Activated CD4-positive, alpha-beta memory T cell treated with anti-CD3 and anti-CD28 coated beads for 36 hours (primary cell): ENCODE measurements around the gene DNAJC13. TPM values are rescaled to one million over a fixed set of nuclear protein-coding genes. Genes with fewer than 3 reads are reported as not detected.
"Not testable (repeated sequence)": the region's sequence is repeated elsewhere in the genome, so short reads cannot be mapped to it uniquely, and the experiment has no call there.

Experiments used
- CTCF ChIA-PET: fragments of 350-600 bp; sonication (Branson Sonifier 250); formaldehyde crosslinking; loops from one replicate; lab custom pipeline; 2021; ENCODE audit warnings: antibody characterized with exemption, inconsistent platforms; lab: Charles Lee
- POLR2A ChIA-PET: fragments of 350-600 bp; sonication (Branson Sonifier 250); formaldehyde crosslinking; loops from one replicate; lab custom pipeline; 2021; ENCODE audit warnings: antibody characterized with exemption; lab: Charles Lee
- DNase-seq: peaks from one replicate; pipeline ENCODE4 v3.0.0-alpha.2; 2020
- H3K27ac Mint-ChIP-seq: one replicate; pipeline ENCODE4 v1.8.0; 2021; ENCODE audit warnings: mixed read lengths
- H3K27me3 Mint-ChIP-seq: one replicate; pipeline ENCODE4 v1.8.0; 2021; ENCODE audit warnings: mixed read lengths
- H3K36me3 Mint-ChIP-seq: one replicate; pipeline ENCODE4 v1.8.0; 2021; ENCODE audit warnings: mixed read lengths
- H3K4me1 Mint-ChIP-seq: one replicate; pipeline ENCODE4 v1.8.0; 2021; ENCODE audit warnings: low read depth, mixed read lengths
- H3K4me3 Mint-ChIP-seq: one replicate; pipeline ENCODE4 v1.8.0; 2021; ENCODE audit warnings: mild to moderate bottlenecking, mixed read lengths
- H3K9me3 Mint-ChIP-seq: one replicate; pipeline ENCODE4 v1.8.0; 2021; ENCODE audit warnings: mixed read lengths
- intact Hi-C: fragments of 100-400 bp; cut with micrococcal nuclease; formaldehyde crosslinking; loops from one replicate; pipeline ENCODE4 v1.15.1; 2023
- total RNA-seq, 2 experiments: library from RNA; stranded (reverse); gene quantifications; one replicate each; pipeline ENCODE4 v1.2.3, GENCODE V29; 2021

The DNAJC13 gene
- total RNA-seq, 2 experiments from 2014 or later, result 33.5 to 34.5 TPM

DNA sequence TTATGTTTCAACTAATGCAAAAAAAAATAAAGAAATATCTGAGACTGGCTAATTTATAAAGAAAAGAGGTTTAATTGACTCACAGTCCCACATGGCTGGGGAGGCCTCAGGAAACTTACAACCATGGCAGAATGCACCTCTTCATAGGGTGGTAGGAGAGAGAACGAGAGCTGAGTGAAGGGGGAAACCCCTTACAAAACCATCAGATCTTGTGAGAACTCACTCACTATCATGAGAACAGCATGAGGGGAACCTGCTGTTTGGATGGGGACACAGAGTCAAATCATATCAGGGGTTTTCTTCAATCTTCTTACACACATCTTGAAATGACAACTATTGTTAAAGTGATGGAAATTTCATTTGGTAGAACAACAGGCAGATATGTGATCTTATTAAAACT, 24.6 kb upstream of the DNAJC13 start:
- H3K36me3 Mint-ChIP-seq, H3K27me3 Mint-ChIP-seq, H3K4me3 Mint-ChIP-seq, DNase-seq, POLR2A ChIA-PET, H3K27ac Mint-ChIP-seq, CTCF ChIA-PET, H3K4me1 Mint-ChIP-seq, H3K9me3 Mint-ChIP-seq: not testable (repeated sequence)
- intact Hi-C loops, result loop anchor here (10.0 kb wide), 1 partner anchor 358 kb away; the partner anchor contains the start of gene CPNE4

DNA sequence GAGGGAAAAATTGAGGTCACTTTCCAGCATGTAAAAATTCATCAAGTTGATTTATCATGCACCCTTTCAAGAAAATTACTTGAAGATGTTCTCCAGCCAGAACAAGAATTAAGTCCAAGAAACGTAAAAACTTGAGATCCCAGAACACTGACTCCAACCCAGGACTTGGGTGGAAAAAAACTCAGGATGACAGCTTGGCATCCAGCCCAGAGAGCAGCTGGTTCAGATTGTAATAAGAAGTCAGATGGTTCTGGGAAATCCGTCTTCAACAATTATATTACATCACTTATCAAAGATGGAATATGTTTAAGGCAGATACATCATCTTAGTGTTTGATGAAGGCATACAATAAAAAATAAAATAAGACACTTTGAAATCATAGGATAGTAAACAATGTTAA, 23.0 kb upstream of the DNAJC13 start:
- no peaks in the 10 kb centered on the region for H3K4me1 Mint-ChIP-seq
- intact Hi-C loops, result loop anchor here (10.0 kb wide), 1 partner anchor 360 kb away; the partner anchor contains the start of gene CPNE4
- no peak for DNase-seq
- H3K9me3 Mint-ChIP-seq, result peaks cover 2% of the 10 kb centered on the region
- POLR2A ChIA-PET, result no interaction called here
- no peaks in the 10 kb centered on the region for H3K36me3 Mint-ChIP-seq
- H3K4me3 Mint-ChIP-seq, result no peak overlapping the region
- no peaks in the 10 kb centered on the region for H3K27me3 Mint-ChIP-seq
- H3K27ac Mint-ChIP-seq, result no peak overlapping the region
- CTCF ChIA-PET, result interaction anchor here (7.5 kb wide), 1 partner anchor 45 kb away, joined by 72 read pairs; no protein-coding TSS in a partner anchor

DNA sequence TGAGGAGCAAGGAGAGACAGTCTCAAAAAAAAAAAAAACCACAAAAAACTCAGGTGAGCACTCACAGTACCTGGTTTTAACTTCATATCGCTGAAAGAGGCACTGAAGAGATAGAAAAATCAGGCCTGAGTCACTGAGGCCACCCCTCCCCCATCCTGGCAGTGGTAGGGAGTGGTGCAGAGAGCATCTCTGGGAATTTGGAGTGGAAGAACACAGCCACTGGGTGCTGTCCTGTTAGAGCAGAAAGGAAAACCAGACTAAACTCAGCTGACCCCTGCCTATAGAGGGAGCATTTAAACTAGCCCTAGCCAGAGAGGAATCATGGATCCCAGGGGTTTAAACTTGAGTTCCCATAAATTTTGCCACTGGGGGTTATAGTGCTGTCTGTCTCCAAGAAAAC, 22.2 kb upstream of the DNAJC13 start:
- Mint-ChIP-seq H3K36me3 (no peaks in the 10 kb centered on the region), H3K27me3 (no peaks in the 10 kb centered on the region), H3K4me1 (no peaks in the 10 kb centered on the region), H3K4me3 (no peak overlapping the region), H3K9me3 (peaks cover 2% of the 10 kb centered on the region), H3K27ac (no peak overlapping the region)
- no peak for DNase-seq
- ChIA-PET CTCF (interaction anchor here (7.5 kb wide), 1 partner anchor 45 kb away, joined by 72 read pairs; no protein-coding TSS in a partner anchor), POLR2A (no interaction called here)
- intact Hi-C loops, result loop anchor here (10.0 kb wide), 1 partner anchor 360 kb away; the partner anchor contains the start of gene CPNE4

DNA sequence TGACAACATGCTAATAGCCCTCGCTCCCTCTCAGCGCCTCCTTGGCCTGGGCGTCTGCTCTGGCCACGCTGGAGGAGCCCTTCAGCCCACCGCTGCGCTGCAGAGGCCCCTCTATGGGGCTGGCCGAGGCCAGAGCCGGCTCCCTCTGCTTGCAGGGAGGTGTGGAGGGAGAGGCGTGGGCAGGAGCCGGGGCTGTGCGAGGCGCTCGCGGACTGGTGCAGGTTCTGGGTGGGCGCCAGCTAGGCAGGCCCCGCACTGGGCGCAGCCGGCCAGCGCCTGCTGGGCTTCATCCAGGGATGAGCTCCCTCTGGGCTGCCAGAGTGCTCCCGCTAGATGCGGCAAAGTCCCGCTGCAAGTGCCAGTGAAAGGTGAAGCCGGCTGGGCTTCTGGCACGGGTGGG, 21.0 kb upstream of the DNAJC13 start:
- H3K27ac Mint-ChIP-seq, result no peak overlapping the region
- intact Hi-C loops, result loop anchor here (10.0 kb wide), 1 partner anchor 361 kb away; the partner anchor contains the start of gene CPNE4
- CTCF ChIA-PET, result interaction anchor here (1.2 to 7.5 kb wide), 3 partner anchors 42 to 144 kb away, joined by 4 to 72 read pairs (median 12); no protein-coding TSS in a partner anchor
- H3K9me3 Mint-ChIP-seq, result peaks cover 2% of the 10 kb centered on the region
- no peaks in the 10 kb centered on the region for H3K4me1 Mint-ChIP-seq
- H3K4me3 Mint-ChIP-seq, result no peak overlapping the region
- no peaks in the 10 kb centered on the region for H3K36me3 Mint-ChIP-seq
- peaks cover 1% of the 10 kb centered on the region for H3K27me3 Mint-ChIP-seq
- no peak for DNase-seq
- POLR2A ChIA-PET, result no interaction called here

DNA sequence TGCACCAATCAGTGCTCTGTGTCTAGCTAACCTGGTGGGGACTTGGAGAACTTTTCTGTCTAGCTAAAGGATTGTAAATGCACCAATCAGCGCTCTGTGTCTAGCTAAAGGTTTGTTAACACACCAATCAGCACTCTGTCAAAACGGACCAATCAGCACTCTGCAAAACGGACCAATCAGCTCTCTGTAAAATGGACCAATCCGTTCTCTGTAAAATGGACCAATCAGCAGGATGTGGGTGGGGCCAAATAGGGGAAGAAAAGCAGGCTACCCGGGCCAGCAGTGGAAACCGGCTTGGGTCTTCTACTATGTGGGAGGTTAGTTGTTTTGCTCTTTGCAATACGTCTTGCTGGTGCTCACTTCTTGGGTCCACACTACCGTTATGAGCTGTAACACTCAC, 20.5 kb upstream of the DNAJC13 start:
- H3K36me3 Mint-ChIP-seq, H3K9me3 Mint-ChIP-seq, DNase-seq, H3K4me1 Mint-ChIP-seq, H3K27me3 Mint-ChIP-seq, POLR2A ChIA-PET, H3K27ac Mint-ChIP-seq, H3K4me3 Mint-ChIP-seq: not testable (repeated sequence)
- intact Hi-C loops, result loop anchor here (10.0 kb wide), 1 partner anchor 362 kb away; the partner anchor contains the start of gene CPNE4
- CTCF ChIA-PET, result interaction anchor here (0.8 to 7.5 kb wide), 6 partner anchors 14 to 144 kb away, joined by 3 to 72 read pairs (median 4); no protein-coding TSS in a partner anchor

DNA sequence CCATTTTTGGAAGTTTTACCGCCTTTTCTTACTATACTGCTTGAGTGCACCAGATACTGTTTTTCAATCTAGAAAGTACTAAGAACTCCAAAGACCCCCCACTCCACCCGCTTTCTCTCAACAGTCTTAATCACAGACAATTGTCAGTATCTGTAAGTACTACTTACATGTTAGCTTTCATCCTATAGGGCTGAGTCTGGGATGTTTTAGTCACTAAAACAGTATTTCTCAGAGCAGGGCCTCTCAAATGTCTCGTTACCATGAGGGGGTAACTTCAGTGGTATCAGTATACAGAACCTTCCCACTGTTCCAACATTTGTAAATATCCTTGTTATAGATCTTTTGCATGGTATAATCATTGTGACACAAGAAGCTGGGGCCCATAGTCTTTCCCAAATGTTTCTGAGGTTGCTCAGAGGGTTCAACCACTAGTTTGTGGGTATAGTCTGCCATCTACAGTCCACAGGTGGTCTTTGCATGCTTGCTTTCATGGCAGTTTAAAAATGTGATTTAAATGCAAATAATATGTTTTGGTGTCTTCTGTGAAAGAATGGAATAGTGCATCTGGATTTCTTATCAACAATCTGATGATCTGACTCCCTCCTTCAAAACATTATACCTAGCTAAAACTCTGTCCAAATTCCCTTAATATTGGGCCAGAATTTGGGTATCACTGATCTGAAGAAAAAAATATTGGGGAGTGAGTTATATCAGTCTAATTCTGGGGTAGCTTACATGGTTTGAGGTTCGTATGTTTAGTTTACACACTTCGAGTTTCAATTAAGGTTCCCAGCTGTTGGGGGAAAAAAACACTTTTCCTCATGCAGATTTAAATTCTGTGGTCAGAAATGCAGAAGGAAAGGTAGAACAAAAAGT, 18.0 kb upstream of the DNAJC13 start:
- POLR2A ChIA-PET, result no interaction called here
- H3K4me1 Mint-ChIP-seq, result no peaks in the 10 kb centered on the region
- DNase-seq, result peak; percentile 27

GRCh38 chr3:132401255-132401654, 16.0 kb upstream of the DNAJC13 start:
- CTCF ChIA-PET, result interaction anchor here (0.9 to 7.5 kb wide), 4 partner anchors 33 to 74 kb away, joined by 3 to 72 read pairs (median 4); no protein-coding TSS in a partner anchor
- Mint-ChIP-seq H3K27me3 (peaks cover 3% of the 10 kb centered on the region), H3K36me3 (no peaks in the 10 kb centered on the region), H3K4me3 (no peak overlapping the region), H3K4me1 (no peaks in the 10 kb centered on the region), H3K27ac (no peak overlapping the region), H3K9me3 (peaks cover 2% of the 10 kb centered on the region)
- intact Hi-C loops, result no loop called here
- DNase-seq, result no peak
- POLR2A ChIA-PET, result no interaction called here

More for the DNA sequence above, 18.0 kb upstream of the DNAJC13 start:
- H3K27me3 Mint-ChIP-seq, result peaks cover 3% of the 10 kb centered on the region
- CTCF ChIA-PET, result interaction anchor here (0.6 to 7.5 kb wide), 12 partner anchors 8 to 726 kb away, joined by 3 to 72 read pairs (median 3); no protein-coding TSS in a partner anchor
- intact Hi-C loops, result loop anchor here (1.0 to 10.0 kb wide), 3 partner anchors 47 to 364 kb away; partner anchors contain the start of gene CPNE4
- no peak overlapping the region for H3K27ac Mint-ChIP-seq
- H3K36me3 Mint-ChIP-seq, result no peaks in the 10 kb centered on the region
- H3K9me3 Mint-ChIP-seq, result peaks cover 2% of the 10 kb centered on the region
- no peak overlapping the region for H3K4me3 Mint-ChIP-seq

DNA sequence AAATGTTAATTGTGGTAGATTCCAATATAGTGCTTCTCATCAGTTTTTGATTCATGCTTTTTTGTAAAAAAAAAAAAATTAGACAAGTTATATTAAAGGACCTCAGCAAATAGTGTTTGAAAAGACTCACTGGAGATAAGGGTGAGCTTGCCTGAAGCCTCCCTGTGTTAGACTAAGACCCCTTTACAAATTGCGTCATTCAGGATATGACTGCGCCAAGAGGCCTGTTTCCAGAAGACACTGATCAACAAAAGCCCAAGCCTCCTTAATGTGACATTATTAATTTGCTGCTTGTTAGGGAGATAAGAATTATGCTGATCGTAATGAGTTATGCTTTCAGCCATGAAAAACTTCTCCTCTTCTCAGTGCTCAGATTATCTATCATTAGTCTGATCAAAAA, 13.0 kb upstream of the DNAJC13 start:
- H3K4me1 Mint-ChIP-seq, result no peaks in the 10 kb centered on the region
- H3K27me3 Mint-ChIP-seq, result peaks cover 3% of the 10 kb centered on the region
- H3K4me3 Mint-ChIP-seq, result no peak overlapping the region
- DNase-seq, result no peak
- POLR2A ChIA-PET, result no interaction called here
- H3K36me3 Mint-ChIP-seq, result no peaks in the 10 kb centered on the region
- no peaks in the 10 kb centered on the region for H3K9me3 Mint-ChIP-seq
- no peak overlapping the region for H3K27ac Mint-ChIP-seq
- CTCF ChIA-PET, result no interaction called here
- intact Hi-C loops, result no loop called here

GRCh38 chr3:132405188-132405587, 12.1 kb upstream of the DNAJC13 start:
- ChIA-PET POLR2A (no interaction called here), CTCF (interaction anchor here (1.9 kb wide), 1 partner anchor 63 kb away, joined by 4 read pairs; no protein-coding TSS in a partner anchor)
- Mint-ChIP-seq H3K9me3 (no peaks in the 10 kb centered on the region), H3K36me3 (no peaks in the 10 kb centered on the region), H3K4me1 (no peaks in the 10 kb centered on the region), H3K4me3 (no peak overlapping the region), H3K27me3 (peaks cover 3% of the 10 kb centered on the region), H3K27ac (no peak overlapping the region)
- DNase-seq, result no peak
- intact Hi-C loops, result no loop called here

GRCh38 chr3:132405609-132406299, 11.5 kb upstream of the DNAJC13 start:
- no peak for DNase-seq
- ChIA-PET POLR2A (no interaction called here), CTCF (interaction anchor here (1.9 kb wide), 1 partner anchor 63 kb away, joined by 4 read pairs; no protein-coding TSS in a partner anchor)
- Mint-ChIP-seq H3K4me3 (no peak overlapping the region), H3K9me3 (no peaks in the 10 kb centered on the region), H3K27me3 (peaks cover 3% of the 10 kb centered on the region), H3K27ac (no peak overlapping the region), H3K4me1 (no peaks in the 10 kb centered on the region), H3K36me3 (no peaks in the 10 kb centered on the region)
- intact Hi-C loops, result no loop called here

- Mint-ChIP-seq H3K4me1 (no peaks in the 10 kb centered on the region), H3K9me3 (no peaks in the 10 kb centered on the region), H3K27ac (no peak overlapping the region), H3K36me3 (no peaks in the 10 kb centered on the region), H3K4me3 (no peak overlapping the region), H3K27me3 (peaks cover 6% of the 10 kb centered on the region)
- CTCF ChIA-PET, result interaction anchor here (0.6 to 1.9 kb wide), 2 partner anchors 64 to 1247 kb away, joined by 3 to 4 read pairs; no protein-coding TSS in a partner anchor
- POLR2A ChIA-PET, result no interaction called here
- intact Hi-C loops, result no loop called here
- DNase-seq, result no peak
Measured at GRCh38 chr3:132406587-132406986, 10.7 kb upstream of the DNAJC13 start.
